ENCODE results near the gene IP6K2.

Gene IP6K2

GRCh38 chr3:48688032-48688736 is 28.8 kb downstream of the IP6K2 start:
- DNase-seq: no peak

- no peak for DNase-seq
Observed at GRCh38 chr3:48687220-48687678, 29.8 kb downstream of the IP6K2 start.

DNA sequence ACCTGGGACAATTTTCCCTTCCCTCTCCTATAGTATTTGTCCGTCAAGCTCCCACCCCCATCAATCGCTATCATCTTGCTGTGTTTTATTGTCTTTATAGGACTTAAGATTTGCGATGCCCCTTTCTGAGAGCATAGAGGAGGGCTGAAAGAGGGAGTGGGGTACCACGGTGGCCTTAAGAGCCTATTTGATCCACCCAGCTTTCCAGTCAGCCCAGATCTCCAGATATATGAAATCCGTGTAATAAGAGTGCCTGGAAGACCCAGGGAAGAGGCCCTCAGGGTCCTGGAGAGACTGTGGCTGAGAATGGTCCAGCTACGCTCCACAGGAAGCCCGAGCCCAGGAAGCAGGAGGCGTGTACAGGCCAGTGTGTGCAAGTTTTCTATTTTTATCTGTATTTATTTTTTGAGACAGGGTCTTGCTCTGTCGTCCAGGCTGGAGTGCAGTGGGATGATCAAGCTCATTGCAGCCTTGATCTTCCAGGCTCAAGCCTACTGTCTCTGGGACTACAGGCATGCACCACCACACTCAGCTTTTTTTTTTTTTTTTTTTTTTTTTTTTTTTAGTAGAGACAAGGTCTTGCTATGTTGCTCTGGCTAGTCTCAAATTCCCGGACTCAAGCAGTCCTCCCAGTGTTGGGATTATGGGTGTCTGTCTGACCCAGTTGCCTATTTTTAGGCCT is 30.3 kb downstream of the IP6K2 start:
- no peak for DNase-seq

GRCh38 chr3:48685603-48686511 is 31.2 kb downstream of the IP6K2 start, which contains the start of gene NCKIPSD:
TSS of gene NCKIPSD (minus strand) at chr3:48685915. CDS start at chr3:48685807, 108 bp downstream.
- peak; percentile 88 for DNase-seq

DNA sequence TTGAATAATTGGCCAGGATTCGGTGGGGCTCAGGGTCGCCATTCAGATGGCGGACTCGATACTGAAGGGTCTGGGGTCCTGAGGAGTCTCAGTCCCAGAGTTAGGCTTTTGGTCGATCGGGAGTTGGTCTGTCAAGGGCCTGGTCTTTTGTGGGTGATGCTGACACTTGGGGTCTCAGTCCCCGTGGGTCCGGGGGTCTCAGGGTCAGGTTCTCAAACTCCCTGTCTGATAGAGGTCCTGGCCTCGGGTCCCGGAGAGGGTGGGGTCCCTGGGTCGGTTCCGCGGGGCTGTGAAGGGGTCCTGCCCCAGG is 31.8 kb downstream of the IP6K2 start:
- no peak for DNase-seq

DNA sequence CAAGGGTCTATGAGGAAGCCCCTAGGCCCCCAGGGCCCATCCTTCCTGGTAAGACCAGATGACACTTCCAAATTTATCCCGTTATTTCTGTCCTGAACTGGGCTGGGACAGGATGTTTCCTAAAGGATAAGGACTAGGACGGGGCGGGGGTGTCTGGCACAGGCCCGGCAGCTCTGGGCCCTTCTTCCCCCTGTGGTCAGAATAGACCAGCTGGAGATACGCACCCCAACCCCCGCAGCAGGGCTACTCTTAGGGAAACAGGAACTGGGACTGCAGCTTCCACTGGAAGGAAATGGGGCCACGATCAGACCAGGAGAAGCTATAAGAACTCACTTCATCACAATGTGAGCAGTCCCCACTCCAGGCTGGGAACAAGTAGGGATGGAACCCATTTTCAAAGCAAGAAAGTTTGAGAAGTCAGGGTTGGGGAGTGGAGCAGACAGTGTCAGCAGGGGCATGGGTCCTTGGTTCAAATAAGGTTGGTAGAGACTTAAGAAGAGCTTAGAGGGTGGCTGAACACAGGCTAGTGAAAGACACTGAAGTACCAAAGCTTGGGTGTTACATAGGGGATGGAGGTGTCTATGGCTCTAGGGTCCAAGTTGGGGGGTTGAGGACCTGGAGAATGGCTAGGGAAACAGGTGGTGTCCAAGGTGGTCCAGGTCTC is 32.4 kb downstream of the IP6K2 start:
- DNase-seq: no peak

GRCh38 chr3:48684054-48684349 is 33.0 kb downstream of the IP6K2 start:
- DNase-seq: no peak

GRCh38 chr3:48682786-48683185 is 34.2 kb downstream of the IP6K2 start:
- DNase-seq: no peak

GRCh38 chr3:48681974-48682610 is 34.9 kb downstream of the IP6K2 start:
- DNase-seq: no peak

DNA sequence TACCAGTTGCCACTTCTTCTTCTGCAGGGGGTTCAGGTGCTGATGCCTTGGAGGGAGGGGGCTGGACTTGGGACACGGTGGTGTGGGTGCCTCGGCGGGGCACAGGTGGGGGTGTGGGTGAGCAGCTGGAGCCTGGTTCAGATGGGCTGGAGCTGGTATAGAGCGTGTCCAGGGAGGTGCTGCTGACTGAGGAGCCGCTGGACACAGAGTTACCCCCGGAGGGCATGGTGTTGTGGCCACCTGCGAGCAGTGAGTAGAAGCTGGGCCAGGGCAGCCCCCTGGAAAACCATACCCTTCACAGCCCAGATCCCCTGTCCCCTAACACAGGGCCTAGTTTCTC is 35.5 kb downstream of the IP6K2 start:
- DNase-seq: no peak

- no peak for DNase-seq
Observed at GRCh38 chr3:48680811-48681540, 36.0 kb downstream of the IP6K2 start.

DNA sequence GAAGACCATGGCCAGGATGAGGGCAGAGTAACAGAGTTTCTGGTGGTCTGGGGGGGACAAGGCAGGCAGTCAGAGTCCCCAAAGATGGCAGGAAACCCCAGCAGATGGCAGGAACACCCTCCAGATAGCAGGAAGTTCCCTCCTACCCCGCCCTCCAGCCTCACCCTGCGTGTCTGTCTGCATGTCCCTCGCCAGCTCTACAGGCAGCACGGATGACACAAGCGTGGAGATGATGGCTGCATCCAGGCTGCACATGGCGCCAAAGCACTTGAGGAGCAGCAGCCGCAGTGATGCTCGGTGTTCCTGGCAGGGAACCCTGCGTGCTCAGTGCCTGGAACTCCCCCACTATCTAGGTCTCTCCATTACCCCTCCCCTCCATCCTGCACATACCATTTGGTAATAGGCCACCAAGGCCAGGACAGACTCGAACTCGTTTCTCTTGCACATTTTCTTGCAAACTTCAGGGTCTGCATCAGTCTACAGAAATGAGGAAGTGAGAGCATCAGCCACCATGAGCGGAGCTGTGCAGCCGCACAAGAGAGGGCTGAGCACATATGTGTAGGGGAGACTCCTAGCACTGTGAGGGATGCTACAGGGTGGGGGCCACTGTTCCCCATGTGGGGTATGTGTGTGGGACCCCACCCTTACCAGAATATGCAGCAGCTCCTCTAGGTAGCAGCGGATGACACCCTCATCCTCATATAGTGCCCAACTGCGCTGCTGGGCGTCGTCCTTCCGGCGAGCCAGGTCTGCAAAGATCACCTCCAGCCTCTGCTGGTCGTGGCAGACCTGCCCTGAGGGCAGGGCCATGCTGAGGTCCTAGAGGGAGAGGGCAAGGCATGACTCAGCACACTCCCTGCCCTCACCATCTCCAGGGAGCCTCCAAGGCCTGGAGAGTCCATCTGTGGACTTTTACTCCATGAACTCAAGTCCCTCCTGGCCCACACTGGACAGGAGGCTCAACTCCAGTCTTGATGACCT is 37.3 kb downstream of the IP6K2 start:
- no peak for DNase-seq

DNA sequence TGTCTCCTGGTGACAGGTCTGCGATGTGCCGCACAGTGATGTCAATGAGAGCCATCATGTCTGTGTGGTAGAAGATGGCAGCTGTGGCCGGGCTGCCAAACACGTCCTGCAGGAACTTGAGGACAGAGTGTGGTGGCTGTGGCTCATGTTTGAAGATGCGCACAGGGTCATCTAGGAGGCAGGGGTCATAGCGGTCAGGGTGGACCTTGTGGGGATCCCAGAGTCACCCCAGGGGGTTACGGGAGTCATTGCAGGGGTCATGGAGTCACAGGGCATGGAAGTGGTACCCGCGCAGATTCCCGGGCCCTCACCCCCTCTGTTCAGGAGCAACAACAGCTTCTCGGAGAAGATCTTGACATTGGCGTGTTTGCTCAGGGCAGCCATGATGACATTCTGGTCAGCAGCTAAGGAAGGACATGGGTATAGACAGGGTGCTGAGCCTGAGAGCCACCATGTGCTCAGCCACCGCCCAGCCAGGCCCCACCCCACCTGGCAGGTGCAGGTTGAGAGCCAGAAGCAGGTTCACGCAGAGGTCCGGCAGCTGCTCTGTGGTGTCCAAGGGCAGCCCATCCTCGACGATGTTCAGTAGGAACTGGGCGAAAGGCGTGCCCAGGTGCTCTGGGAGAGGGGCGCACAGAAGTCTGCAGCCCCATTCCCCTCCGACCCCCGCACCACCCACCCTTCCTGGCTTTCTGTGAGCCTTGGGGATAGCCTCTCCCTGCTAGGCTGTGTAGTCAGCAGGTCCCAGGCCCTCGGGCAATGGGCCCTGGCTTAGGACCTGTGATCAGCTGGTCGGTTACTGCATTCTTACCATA is 38.2 kb downstream of the IP6K2 start:
- DNase-seq: no peak

- no peak for DNase-seq
Observed at GRCh38 chr3:48678056-48678455, 39.0 kb downstream of the IP6K2 start.

GRCh38 chr3:48674505-48674904 is 42.5 kb downstream of the IP6K2 start:
- DNase-seq: no peak

DNA sequence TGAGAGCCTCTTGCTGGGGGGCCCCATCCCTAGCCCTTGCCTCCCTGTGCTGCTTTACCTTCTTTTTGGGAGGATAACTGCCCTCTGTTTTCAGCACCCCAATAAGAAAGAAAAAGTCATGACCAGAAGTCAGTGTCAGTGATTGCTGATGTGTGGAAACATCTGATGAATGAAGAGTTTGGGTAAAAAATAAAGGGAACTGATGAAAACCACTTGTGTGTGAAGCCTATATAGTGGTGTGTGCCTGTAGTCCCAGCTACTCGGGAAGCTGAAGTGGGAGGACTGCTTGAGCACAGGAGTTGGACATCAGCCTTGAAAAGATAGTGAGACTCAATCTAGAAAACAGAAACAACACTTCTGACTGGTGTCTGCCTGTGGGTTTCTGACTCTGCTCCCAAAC is 44.5 kb downstream of the IP6K2 start:
- no peak for DNase-seq

GRCh38 chr3:48664929-48665328 is 52.1 kb downstream of the IP6K2 start:
- DNase-seq: no peak

- DNase-seq: no peak
Observed at GRCh38 chr3:48664313-48664644, 52.7 kb downstream of the IP6K2 start.

DNA sequence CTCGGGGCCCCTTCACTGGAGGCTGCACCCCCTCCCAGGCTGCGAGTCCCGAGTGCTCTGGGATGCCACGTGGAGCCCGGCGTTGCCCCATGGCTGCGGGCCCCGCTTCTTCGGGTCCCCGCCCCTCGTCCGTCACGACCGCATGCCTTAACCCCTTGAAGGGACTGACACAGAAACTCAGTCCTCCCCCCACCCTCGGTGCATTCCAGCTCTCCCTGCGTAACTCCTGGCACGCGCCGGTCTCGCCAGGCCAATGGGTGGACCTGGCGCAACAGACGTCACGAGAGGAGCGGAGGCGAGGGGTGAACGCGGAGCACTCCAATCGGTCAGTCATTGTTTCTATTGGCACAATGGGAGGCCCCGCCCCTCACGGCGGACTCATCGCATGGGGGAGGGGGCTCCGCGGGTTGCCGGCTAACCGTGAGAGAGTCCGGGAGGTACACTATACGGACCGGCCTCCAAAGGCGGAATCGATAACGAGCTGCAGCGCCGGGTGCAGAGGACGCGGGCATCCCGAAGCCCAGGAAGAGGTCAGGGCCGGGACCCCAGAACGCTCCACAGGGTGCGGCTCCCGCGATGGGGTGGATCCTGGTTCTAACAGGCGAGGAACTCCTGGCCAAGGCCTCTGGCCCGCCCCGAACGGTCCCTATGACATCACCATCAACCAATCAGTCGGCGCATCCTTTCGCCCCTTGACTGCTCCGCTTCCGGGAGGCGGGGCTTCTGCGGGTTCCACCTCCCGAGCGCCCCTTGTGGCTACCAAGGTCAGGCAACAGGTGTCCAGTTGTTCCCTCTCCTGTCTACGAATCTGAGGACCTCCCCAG is 53.3 kb downstream of the IP6K2 start:
- peak; percentile 99 for DNase-seq
